ENCODE data around the gene SEMA3A.

SEMA3A gene

GRCh38 chr7:84195295-84196060 lies 889 bp upstream of the SEMA3A start:
- no peak for DNase-seq

DNA sequence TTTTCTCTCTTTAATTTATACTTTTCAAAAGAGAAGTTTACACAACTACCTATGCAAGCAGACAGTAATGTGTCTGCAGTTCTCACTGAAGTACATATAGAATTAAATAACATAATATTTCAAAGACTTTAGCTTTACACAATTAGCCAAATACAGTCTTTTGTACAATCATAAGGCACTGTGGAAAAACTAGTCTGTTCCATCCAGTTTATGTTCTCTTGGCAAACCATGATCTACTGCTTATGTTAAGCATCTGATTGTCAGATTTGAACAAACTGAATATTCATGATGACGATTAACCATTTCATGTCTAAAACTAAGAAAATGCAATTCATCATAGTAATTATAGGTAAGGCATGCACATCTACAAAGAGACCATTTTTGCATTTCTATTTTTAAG lies 842 bp downstream of the SEMA3A start:
- DNase-seq = no peak

DNA sequence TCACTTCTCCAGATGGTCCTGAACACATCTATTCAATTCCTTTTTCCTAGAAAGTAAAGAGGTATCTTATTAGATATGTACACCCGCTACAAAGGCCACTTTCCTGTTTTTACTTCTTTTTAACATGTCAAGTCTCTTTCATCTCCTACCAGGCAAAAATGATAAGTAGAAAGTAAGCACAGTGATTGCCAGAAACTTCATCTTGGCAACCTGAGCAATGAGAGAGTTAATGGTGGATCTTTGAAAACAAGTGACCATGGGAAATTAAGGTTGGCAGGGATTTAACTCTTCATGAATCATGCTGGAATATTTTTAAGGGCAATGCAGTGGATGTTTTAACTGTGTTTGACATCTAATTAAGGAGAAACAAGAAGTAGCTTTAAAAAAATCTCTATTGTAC lies 2.7 kb downstream of the SEMA3A start:
- no peak for DNase-seq

- no peak for DNase-seq
These were observed 3.3 kb downstream of the SEMA3A start for GRCh38 chr7:84191261-84191660.

- DNase-seq = no peak
These were observed 4.4 kb downstream of the SEMA3A start for GRCh38 chr7:84190016-84190705.

- no peak for DNase-seq
These were observed 5.7 kb downstream of the SEMA3A start for GRCh38 chr7:84188786-84189405.

DNA sequence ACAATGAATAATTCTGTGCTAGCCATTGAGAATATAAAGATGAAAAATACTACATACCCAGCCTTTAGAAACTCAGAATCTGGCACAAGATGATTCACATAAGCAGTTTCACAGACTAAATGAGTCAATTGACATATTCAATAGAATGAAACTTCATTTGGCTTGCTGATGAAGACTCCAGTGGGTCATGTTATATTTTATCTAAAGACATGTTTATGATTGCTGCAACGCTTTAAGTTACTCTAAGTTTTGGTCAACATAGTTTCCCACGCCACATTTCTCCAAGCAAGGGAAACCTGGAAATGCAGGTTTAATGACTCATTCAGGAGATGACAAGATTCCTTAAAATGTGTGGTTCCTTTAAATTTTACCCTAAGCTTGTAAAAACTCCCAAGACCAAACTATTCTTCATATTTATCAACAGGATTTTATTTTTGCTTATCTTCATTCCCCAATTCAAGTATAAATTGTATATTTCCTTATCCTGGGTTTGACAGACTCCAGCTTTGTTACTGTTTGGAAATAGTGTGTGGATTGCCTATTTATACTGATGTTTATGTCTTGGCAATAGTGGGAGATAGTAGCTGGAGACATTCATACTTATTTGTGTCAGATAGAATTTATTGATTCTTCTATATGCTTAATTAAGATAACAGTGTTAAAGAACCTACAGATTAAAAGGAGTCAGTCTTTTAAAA lies 6.6 kb downstream of the SEMA3A start:
- DNase-seq = no peak

DNA sequence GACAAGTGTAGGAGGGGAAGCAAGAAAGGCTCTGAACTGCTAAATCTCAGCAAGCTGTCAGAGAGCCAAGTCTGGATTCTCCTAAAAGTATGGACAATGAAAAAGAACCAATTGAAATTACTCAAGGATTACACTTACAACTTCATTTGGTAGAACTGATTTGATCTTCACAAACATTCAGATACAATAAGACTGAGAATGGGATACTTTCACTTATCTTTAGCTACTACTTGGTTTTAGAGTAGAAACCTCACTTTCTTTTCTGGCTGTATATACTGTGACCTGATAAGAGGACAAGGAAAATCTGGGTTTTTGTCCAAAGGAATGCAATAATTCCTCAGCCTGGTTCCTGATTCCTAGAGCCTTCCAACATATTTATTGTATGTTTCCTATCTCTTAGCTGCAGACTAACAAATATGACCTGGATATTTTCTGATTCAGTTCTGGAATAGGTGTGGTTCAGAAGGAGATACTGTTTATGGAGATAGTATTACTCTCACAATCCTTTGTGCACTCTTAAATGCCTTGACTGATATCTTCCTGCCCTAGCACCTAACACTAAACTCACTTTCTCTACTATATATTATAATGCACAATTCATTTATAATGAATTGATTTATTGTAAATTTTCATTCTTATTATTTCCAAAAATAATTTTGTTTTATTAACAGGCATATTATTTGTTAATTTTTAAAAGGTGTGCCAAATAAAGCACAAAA lies 7.3 kb downstream of the SEMA3A start:
- DNase-seq = no peak

DNA sequence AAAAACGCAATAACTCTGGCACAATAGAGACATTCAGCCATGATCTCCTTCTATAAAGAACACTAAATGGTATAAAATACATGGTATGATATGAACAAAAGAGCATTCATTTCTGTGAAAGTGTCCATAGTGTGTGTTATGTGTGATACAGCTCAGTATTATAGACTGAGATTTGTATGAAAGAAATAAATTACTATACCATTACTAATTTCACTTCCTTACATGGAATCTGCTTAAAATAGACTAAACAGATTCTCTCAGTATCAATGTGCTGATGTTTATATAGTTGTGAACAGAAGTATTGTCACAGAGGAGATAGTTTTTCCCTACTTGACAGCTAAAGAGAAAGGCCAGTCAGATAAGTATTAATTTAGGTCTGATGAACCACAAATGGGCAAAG lies 10.8 kb downstream of the SEMA3A start:
- no peak for DNase-seq

DNA sequence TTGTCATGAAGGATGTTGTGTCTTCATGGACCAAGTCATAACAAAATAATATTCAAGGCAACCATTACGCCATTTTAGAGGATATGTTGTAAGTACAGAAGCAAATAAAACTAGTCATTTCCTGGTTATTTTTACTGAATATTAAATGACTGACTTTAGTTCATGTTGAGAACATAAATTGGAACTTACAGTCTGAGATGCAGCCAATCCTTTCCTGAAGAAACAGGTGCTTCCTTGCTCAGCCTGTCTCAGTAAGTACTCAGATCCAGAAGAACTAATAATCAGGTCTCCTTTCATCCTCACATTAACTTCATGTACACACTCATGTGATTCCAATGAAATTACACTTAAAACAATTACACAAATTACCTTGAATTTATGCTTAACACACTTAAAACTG lies 12.3 kb downstream of the SEMA3A start:
- no peak for DNase-seq

- no peak for DNase-seq
These were observed 13.0 kb downstream of the SEMA3A start for GRCh38 chr7:84181628-84182027.

DNA sequence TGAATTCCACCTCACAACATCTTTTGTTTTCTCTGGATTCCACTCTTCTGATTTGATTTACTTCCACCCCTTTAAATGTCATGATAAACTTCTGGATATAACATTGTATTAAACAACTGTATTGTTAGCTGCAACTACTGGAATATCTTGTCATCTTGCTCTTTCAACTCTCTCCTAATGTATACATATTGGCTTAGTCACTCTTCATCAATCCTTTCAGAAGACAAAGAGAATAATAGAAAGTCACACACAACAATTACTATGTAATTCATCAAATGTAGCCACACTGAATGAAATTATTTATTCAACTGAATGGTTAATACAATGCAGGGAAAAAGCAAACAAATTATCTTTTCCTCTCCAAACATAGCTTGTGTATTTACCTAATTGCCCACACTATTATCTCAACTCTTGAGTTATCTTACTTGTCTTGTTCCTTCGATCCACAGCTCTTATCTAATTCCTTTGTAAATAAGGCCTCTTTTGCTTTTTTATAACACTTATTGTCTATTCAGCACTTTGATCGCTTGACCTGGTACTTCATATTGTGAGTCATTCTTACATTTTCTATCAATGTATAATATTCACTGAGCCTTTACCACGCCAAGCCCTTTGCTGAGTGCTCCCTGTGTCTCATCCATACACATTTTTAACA lies 16.7 kb downstream of the SEMA3A start:
- DNase-seq = peak; percentile 90 to 96

GRCh38 chr7:84176716-84177115 lies 17.9 kb downstream of the SEMA3A start:
- DNase-seq = no peak

- DNase-seq = no peak
These were observed 19.1 kb downstream of the SEMA3A start for GRCh38 chr7:84175461-84175860.

GRCh38 chr7:84170646-84171045 lies 23.9 kb downstream of the SEMA3A start:
- DNase-seq = no peak

DNA sequence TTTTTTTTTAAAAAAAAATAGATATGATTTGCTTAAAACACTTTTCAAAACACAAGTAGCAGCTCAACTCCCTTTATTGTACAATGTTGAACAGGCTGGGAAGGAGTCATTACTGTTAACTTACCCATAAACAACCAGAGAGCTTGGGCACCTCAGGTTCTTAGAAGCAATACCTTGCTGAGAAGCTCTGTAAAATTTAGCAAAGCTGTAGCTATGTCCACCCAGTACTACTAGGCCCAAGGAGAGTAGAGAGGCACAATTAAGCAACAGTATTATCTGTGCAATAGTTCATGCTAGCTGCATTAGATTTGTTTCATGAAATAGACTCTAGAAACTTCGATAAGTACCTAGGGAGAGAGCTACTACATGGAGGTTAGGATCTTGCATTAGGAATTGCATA lies 32.0 kb downstream of the SEMA3A start:
- no peak for DNase-seq

DNA sequence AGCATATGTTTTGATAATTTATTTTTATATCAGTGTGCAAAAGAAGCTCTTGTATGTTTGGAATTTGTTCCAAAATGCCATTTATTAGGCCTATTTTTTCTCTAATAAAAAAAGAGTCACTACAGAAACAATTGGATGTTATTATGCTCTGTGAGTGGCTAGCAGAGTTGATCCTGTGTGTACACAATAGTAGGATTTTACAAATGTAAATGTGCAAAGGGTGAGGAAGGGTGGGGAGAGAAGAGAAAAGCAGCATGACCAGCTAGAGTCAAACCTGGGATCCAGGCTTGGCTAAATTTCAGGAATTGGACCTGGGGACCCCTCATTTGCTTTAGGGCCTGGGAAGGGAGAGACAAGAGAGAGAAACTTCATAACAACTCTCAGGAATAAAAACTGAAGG lies 32.5 kb downstream of the SEMA3A start:
- no peak for DNase-seq

DNA sequence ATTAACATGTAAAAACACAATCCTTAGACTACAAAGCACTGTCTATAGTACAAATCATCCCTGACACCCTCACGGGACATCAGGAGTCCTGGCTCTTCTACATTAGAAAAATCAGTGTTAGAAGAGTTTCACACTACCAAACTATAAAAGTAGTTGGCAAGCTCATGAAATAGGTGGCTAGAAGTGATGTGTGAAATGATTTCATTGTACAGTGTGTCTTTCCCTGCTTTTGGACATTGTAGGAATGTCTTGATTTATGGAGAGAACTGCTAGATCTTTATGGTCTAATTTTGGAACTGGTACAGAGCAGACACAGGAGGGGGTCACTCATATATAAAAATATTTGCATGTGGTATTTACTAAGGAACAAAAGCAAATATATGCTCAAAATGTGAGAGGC lies 33.2 kb downstream of the SEMA3A start:
- DNase-seq = no peak

DNA sequence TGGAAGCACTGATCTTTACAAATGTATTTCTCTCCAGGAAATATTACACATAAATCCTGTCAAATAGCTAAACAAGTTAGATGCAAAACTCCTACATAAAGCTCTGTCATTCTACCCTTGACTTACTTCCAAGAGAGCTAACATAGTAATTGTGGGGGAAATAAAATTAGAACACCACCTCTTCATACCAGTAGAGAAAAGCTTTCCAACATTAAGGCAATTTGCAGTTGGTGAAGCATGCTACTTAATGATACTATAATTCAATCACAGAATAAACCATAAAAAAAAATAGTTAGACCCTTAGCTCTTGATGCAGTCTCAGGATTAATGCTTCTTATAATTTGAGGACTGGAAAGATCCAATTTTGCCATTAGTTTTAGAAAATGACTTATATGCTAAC lies 35.2 kb downstream of the SEMA3A start:
- DNase-seq = no peak

- no peak for DNase-seq
These were observed 37.4 kb downstream of the SEMA3A start for GRCh38 chr7:84157171-84157570.

- no peak for DNase-seq
These were observed 39.4 kb downstream of the SEMA3A start for GRCh38 chr7:84154991-84155781.

GRCh38 chr7:84152995-84153394 lies 41.6 kb downstream of the SEMA3A start:
- DNase-seq = no peak
